ENCODE measurements around the gene TP73.

DNA sequence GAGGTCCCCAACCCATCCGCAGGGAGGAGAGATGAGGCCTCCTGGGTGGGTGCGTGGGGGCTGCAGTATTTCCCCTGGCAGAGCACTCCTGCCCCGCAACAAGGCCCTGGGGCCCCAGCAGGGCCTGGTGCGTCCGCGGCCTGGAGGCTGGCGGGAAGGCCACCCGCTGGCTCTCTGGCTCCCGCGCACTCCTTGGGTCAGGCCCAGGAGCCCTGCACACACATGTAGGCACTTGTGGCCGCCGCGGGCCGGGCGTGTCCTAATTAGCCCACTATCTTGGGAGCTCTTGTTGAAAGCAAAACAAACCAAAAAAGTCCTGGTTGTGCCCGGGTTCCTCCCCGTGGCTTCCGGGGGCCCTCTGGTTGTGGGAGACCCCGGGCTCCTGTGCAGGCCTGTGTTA lies 50.2 kb downstream of the TP73 start:
- no peak for TF ChIP-seq TOX (CRISPR knock-in tag; IDR thresholded peaks at IDR 0.05; ENCODE audit: borderline replicate concordance)
- TF ChIP-seq ISL1 (CRISPR knock-in tag; IDR thresholded peaks at IDR 0.05) = no peak
- TF ChIP-seq ARNTL (CRISPR knock-in tag; IDR thresholded peaks at IDR 0.05; ENCODE audit: borderline replicate concordance, low read depth) = no peak
- no peak for TF ChIP-seq ZC3H10 (CRISPR knock-in tag; IDR thresholded peaks at IDR 0.05)
- TF ChIP-seq ZFP3 (CRISPR knock-in tag; IDR thresholded peaks at IDR 0.05) = no peak
- no peak for TF ChIP-seq ZFP30 (CRISPR knock-in tag; IDR thresholded peaks at IDR 0.05)
- TF ChIP-seq POU6F1 (CRISPR knock-in tag; IDR thresholded peaks at IDR 0.05; ENCODE audit: borderline replicate concordance, low read depth) = no peak
- TF ChIP-seq PATZ1 (CRISPR knock-in tag; IDR thresholded peaks at IDR 0.05; ENCODE audit: borderline replicate concordance) = no peak

Measured in SK-N-SH treated with all-trans-retinoic acid at 6 μM for 48 hours (cell line).